Karpas-422 (cell line): ENCODE results near the gene PDZD2. TPM values are rescaled to one million over a fixed set of nuclear protein-coding genes. Genes with fewer than 3 reads are reported as not detected.

ENCODE experiments used
- DNase-seq: peaks from one replicate; pipeline ENCODE4 v3.0.0-alpha.2; 2015
- H2AFZ ChIP-seq: fragments of 200-600 bp; sonication (generic); 2 replicates; pipeline ENCODE4 v1.6.1; 2014; ENCODE audit warnings: antibody characterized with exemption, low read length, mixed read lengths
- H3K27ac ChIP-seq: fragments of 200-600 bp; sonication (generic); 2 replicates; pipeline ENCODE4 v1.5.1; 2014; ENCODE audit warnings: mild to moderate bottlenecking, low read length, moderate library complexity
- H3K27me3 ChIP-seq: fragments of 200-600 bp; sonication (generic); 2 replicates; pipeline ENCODE4 v1.6.1; 2014; ENCODE audit warnings: low read length, mixed read lengths
- H3K36me3 ChIP-seq: fragments of 200-600 bp; sonication (generic); 2 replicates; pipeline ENCODE4 v1.6.1; 2014; ENCODE audit warnings: low read length, mixed read lengths; ENCODE audit not compliant: insufficient read depth
- H3K4me1 ChIP-seq: fragments of 200-600 bp; sonication (generic); 2 replicates; pipeline ENCODE4 v1.6.1; 2014; ENCODE audit warnings: mild to moderate bottlenecking, low read length, mixed read lengths
- H3K4me2 ChIP-seq: fragments of 200-600 bp; sonication (generic); 2 replicates; pipeline ENCODE4 v1.6.1; 2014; ENCODE audit warnings: low read length, low read depth, mild to moderate bottlenecking; ENCODE audit not compliant: poor library complexity, severe bottlenecking
- H3K4me3 ChIP-seq: fragments of 200-600 bp; sonication (generic); 2 replicates; pipeline ENCODE4 v1.5.1; 2014; ENCODE audit warnings: mild to moderate bottlenecking, antibody characterized with exemption, low read length, mixed read lengths
- H3K79me2 ChIP-seq: fragments of 200-600 bp; sonication (generic); 2 replicates; pipeline ENCODE4 v1.6.1; 2014; ENCODE audit warnings: mild to moderate bottlenecking, low read length, mixed read lengths
- H3K9ac ChIP-seq: fragments of 200-600 bp; sonication (generic); 2 replicates; pipeline ENCODE4 v1.6.0; 2014; ENCODE audit warnings: low read length
- H3K9me2 ChIP-seq: fragments of 200-600 bp; sonication (generic), shearing (Covaris generic); replicated peaks from 2 replicates; pipeline ENCODE4 v1.6.0; 2014; ENCODE audit warnings: mild to moderate bottlenecking, low read length, moderate library complexity; ENCODE audit not compliant: insufficient read depth
- H3K9me3 ChIP-seq: fragments of 300-700, 200-600 bp; sonication (generic); 2 replicates; pipeline ENCODE4 v1.6.1; 2014; ENCODE audit warnings: low read length, mixed read lengths
- H4K20me1 ChIP-seq: fragments of 200-600 bp; sonication (generic); 2 replicates; pipeline ENCODE4 v1.6.1; 2014; ENCODE audit warnings: mild to moderate bottlenecking, antibody characterized with exemption, low read length, low read depth; ENCODE audit not compliant: insufficient read depth
- total RNA-seq: library from RNA; depleted of rRNA; stranded (reverse); fragments of >200 nt; shearing (Covaris generic); gene quantifications from 2 replicates; pipeline ENCODE4 v1.2.3, GENCODE V29; 2014; ENCODE audit warnings: low replicate concordance

Gene PDZD2
- total RNA-seq, 1 experiment from 2014 or later = not detected

GRCh38 chr5:32021771-32022170, 382.8 kb downstream of the PDZD2 start:
- H3K79me2 ChIP-seq = no peaks in the 10 kb centered on the region
- H3K4me1 ChIP-seq = peaks cover 5% of the 10 kb centered on the region

DNA sequence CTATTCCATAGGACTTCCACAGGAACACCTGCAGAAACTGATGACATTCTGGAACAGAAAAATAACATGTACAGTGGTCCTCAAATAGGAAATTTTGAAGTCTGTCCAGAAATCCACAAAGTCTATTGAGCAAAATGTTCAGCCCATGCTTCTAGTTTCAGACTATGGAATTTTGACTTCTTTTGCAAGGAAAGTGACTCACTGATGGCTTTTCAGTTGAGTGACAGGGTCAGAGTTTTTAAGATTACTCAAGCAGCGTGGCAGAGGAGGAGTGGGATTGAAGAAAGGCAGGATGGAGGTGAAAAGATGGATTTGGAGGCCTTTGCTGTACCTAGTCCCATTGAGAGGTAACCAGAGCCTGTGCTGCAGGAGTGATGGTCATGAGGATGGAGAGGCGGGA, 383.7 kb downstream of the PDZD2 start:
- Histone ChIP-seq H3K79me2 (no peaks in the 10 kb centered on the region), H3K27me3 (no peaks in the 10 kb centered on the region)
- DNase-seq = no peak

More at GRCh38 chr5:32021771-32022170, 382.8 kb downstream of the PDZD2 start:
- Histone ChIP-seq H3K9ac (no peak overlapping the region), H3K9me2 (no peaks in the 10 kb centered on the region), H3K4me3 (no peak overlapping the region), H3K4me2 (no peak overlapping the region), H3K9me3 (no peaks in the 10 kb centered on the region), H2AFZ (no peak overlapping the region), H3K36me3 (no peaks in the 10 kb centered on the region), H4K20me1 (no peaks in the 10 kb centered on the region), H3K27me3 (no peaks in the 10 kb centered on the region), H3K27ac (no peak overlapping the region)
- DNase-seq = no peak

DNA sequence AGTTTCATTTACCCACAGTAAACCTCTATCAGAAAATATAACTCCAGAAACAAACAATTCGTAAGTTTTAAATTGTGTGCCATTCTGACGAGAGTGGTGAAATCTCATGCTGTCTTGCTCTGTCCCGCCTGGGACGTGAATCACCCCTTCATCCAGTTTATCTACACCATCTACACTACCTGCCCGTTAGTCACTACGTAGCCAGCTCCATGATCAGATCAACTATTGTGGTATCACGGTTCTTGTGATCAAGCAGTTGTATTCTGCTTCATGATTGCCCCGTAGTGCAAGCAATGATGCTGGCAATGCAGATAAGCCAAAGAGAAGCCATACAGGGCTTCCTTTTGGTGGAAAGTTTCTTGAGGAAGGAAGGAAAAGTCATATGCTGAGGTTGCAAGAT, 384.9 kb downstream of the PDZD2 start:
- Histone ChIP-seq H3K4me2 (no peak overlapping the region), H3K79me2 (no peaks in the 10 kb centered on the region), H3K9ac (no peak overlapping the region), H3K9me2 (no peaks in the 10 kb centered on the region), H3K4me3 (no peak overlapping the region), H3K27ac (no peak overlapping the region), H3K4me1 (peaks cover 5% of the 10 kb centered on the region), H2AFZ (no peak overlapping the region), H3K9me3 (no peaks in the 10 kb centered on the region), H3K36me3 (no peaks in the 10 kb centered on the region), H4K20me1 (no peaks in the 10 kb centered on the region), H3K27me3 (no peaks in the 10 kb centered on the region)
- no peak for DNase-seq

More for the DNA sequence above, 383.7 kb downstream of the PDZD2 start:
- Histone ChIP-seq H3K9me2 (no peaks in the 10 kb centered on the region), H3K36me3 (no peaks in the 10 kb centered on the region), H3K9ac (no peak overlapping the region), H3K9me3 (no peaks in the 10 kb centered on the region), H2AFZ (no peak overlapping the region), H4K20me1 (no peaks in the 10 kb centered on the region), H3K4me2 (no peak overlapping the region), H3K4me1 (peaks cover 5% of the 10 kb centered on the region), H3K27ac (no peak overlapping the region), H3K4me3 (no peak overlapping the region)

GRCh38 chr5:32024751-32025150, 385.8 kb downstream of the PDZD2 start:
- no peak for DNase-seq
- Histone ChIP-seq H3K36me3 (no peaks in the 10 kb centered on the region), H3K4me1 (peaks cover 5% of the 10 kb centered on the region), H3K79me2 (no peaks in the 10 kb centered on the region), H3K9me3 (no peaks in the 10 kb centered on the region), H3K27me3 (no peaks in the 10 kb centered on the region), H3K4me3 (no peak overlapping the region), H3K9ac (no peak overlapping the region), H3K9me2 (no peaks in the 10 kb centered on the region), H4K20me1 (no peaks in the 10 kb centered on the region), H3K4me2 (no peak overlapping the region), H2AFZ (no peak overlapping the region), H3K27ac (no peak overlapping the region)

DNA sequence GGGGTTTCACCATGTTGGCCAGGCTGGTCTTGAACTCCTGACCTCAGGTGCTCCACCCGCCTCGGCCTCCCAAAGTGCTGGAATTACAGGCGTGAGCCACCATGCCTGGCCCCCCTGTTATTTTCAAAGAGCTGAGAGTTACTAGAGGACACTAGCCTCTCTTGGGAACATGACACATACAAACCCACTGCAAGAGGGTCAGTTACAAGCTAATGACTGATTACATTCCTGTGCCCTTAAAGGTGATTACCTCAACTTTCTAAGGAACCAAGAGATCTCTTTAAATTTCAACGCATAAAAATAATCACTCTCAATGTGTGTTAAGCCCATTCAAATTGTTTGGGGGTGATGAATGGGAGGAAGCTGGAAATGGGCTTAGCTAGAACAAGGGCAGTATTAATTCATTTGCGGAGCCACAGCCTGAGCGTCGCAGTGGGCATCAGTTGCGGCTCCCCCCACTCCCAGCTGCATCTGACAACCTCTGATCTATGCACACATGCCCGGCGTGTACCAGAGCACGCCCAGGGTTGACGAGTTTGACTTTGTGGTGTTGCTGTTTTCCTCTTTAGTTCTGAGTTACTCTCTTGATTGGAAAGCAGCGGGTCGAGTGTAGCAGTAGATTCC, 388.3 kb downstream of the PDZD2 start:
- Histone ChIP-seq H3K9ac (no peak overlapping the region), H3K79me2 (no peaks in the 10 kb centered on the region), H2AFZ (no peak overlapping the region), H3K4me1 (no peaks in the 10 kb centered on the region), H3K27me3 (no peaks in the 10 kb centered on the region), H3K4me2 (no peak overlapping the region), H3K4me3 (no peak overlapping the region), H3K9me2 (no peaks in the 10 kb centered on the region), H3K36me3 (no peaks in the 10 kb centered on the region), H4K20me1 (no peaks in the 10 kb centered on the region), H3K27ac (no peak overlapping the region), H3K9me3 (no peaks in the 10 kb centered on the region)
- no peak for DNase-seq

DNA sequence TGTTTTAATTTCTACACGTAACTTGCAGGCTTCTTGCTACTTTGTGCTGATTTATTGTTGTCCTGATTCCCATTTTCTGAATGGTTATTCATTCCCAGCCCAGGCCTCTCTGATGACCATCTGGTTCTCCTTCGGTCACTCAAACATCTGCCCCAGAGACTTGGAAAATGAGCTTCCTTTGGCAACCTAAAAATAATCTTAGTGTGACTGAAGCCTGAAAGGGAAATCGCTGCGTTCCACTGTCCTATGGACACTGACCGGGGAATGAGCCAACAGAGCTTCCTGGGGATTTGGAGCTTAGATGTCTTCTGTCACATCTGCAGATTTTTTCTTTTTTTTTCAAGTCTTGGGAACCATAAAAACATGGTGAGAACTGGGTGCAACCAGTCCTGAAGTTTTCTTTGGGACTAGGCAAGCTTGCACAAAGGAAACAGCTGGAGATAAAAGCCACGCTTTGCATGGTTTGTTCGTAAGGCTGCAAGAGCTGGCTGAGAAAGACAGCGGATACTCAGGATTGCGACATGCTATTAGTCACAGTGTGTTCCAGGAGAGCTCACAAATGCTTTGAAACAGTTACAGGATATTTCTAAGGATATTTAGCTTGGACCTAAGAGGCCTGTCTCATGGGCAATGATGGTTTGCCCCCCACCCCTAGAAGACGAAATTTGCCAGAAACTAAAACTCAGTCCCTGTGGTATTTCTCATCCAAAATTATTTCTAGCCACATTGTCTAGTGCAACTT, 389.0 kb downstream of the PDZD2 start:
- Histone ChIP-seq H3K9ac (no peak overlapping the region), H3K4me3 (no peak overlapping the region), H3K27me3 (no peaks in the 10 kb centered on the region), H3K9me2 (no peaks in the 10 kb centered on the region), H4K20me1 (no peaks in the 10 kb centered on the region), H3K4me2 (no peak overlapping the region), H2AFZ (no peak overlapping the region), H3K79me2 (no peaks in the 10 kb centered on the region), H3K4me1 (no peaks in the 10 kb centered on the region), H3K27ac (no peak overlapping the region), H3K9me3 (no peaks in the 10 kb centered on the region), H3K36me3 (no peaks in the 10 kb centered on the region)
- no peak for DNase-seq

GRCh38 chr5:32029261-32029660, 390.3 kb downstream of the PDZD2 start:
- H3K9ac ChIP-seq = no peak overlapping the region
- H3K9me3 ChIP-seq = no peaks in the 10 kb centered on the region
- no peak for DNase-seq
- H3K36me3 ChIP-seq = no peaks in the 10 kb centered on the region
- no peak overlapping the region for H3K27ac ChIP-seq
- no peak overlapping the region for H3K4me2 ChIP-seq
- no peak overlapping the region for H2AFZ ChIP-seq
- H3K9me2 ChIP-seq = no peaks in the 10 kb centered on the region
- H4K20me1 ChIP-seq = no peaks in the 10 kb centered on the region
- H3K4me3 ChIP-seq = no peak overlapping the region
- H3K27me3 ChIP-seq = no peaks in the 10 kb centered on the region
- no peaks in the 10 kb centered on the region for H3K4me1 ChIP-seq
- H3K79me2 ChIP-seq = no peaks in the 10 kb centered on the region

GRCh38 chr5:32029781-32030180, 390.9 kb downstream of the PDZD2 start:
- H3K79me2 ChIP-seq = no peaks in the 10 kb centered on the region
- H3K4me1 ChIP-seq = no peaks in the 10 kb centered on the region
- H3K9me3 ChIP-seq = no peaks in the 10 kb centered on the region
- H2AFZ ChIP-seq = no peak overlapping the region
- no peaks in the 10 kb centered on the region for H3K27me3 ChIP-seq
- DNase-seq = no peak
- no peaks in the 10 kb centered on the region for H3K9me2 ChIP-seq
- H3K36me3 ChIP-seq = no peaks in the 10 kb centered on the region
- no peak overlapping the region for H3K4me2 ChIP-seq
- H3K9ac ChIP-seq = no peak overlapping the region
- no peak overlapping the region for H3K27ac ChIP-seq
- H4K20me1 ChIP-seq = no peaks in the 10 kb centered on the region
- H3K4me3 ChIP-seq = no peak overlapping the region
